B cell (primary cell): ENCODE results near the gene SLC37A1. TPM values are rescaled to one million over a fixed set of nuclear protein-coding genes. Genes with fewer than 3 reads are reported as not detected.
A peak's percentile ranks its signal among the peaks of the same experiment; 100 is the strongest.

Source experiments
- ATAC-seq: fragments of 200-7000 bp; cut with Tn5 transposase; one replicate; pipeline ENCODE4 v1.10.0; 2021; ENCODE audit warnings: low read depth, mild to moderate bottlenecking, moderate number of reproducible peaks, moderate library complexity
- CTCF ChIA-PET: fragments of 350-600 bp; sonication (Branson Sonifier 250); formaldehyde crosslinking; loops from one replicate; lab custom pipeline; 2021; ENCODE audit warnings: antibody characterized with exemption, inconsistent platforms; lab: Charles Lee
- POLR2A ChIA-PET: fragments of 350-600 bp; sonication (Branson Sonifier 250); formaldehyde crosslinking; loops from one replicate; lab custom pipeline; 2021; ENCODE audit warnings: antibody characterized with exemption; lab: Charles Lee
- DNase-seq: peaks from one replicate; pipeline ENCODE4 v3.0.0; 2013
- H2AFZ ChIP-seq: 2 replicates; pipeline ENCODE4 v1.6.1; 2012; ENCODE audit warnings: mild to moderate bottlenecking, low read depth, low read length; ENCODE audit not compliant: insufficient read depth, poor library complexity, severe bottlenecking
- H3K27ac ChIP-seq, 2 donors: 1 replicate in 1 of 2; 2 replicates in 1 of 2; pipeline ENCODE4 v1.5.1; 2012 to 2013; ENCODE audit warnings: low read length in 2 of 2, mild to moderate bottlenecking in 2 of 2, moderate library complexity in 1 of 2
- H3K27me3 ChIP-seq, 4 experiments: fragments of 200-600 bp in 1 of 4; sonication (generic) in 1 of 4; replicated peaks in 1 of 4; 1 replicate in 2 of 4; 2 replicates in 2 of 4; pipeline versions ENCODE4 v1.6.1 to v1.7.0; 2013 to 2016; ENCODE audit warnings: low read length in 3 of 4, mild to moderate bottlenecking in 2 of 4, mixed read lengths in 1 of 4, moderate library complexity in 1 of 4; ENCODE audit not compliant: insufficient read depth in 4 of 4, control insufficient read depth in 3 of 4; ENCODE audit errors: control extremely low read depth in 1 of 4
- H3K36me3 ChIP-seq, 2 experiments: replicated peaks in 1 of 2; 1 replicate in 1 of 2; 2 replicates in 1 of 2; pipeline versions ENCODE4 v1.6.1 to v1.7.1; 2013; ENCODE audit warnings: low read length in 1 of 2; ENCODE audit not compliant: insufficient read depth in 2 of 2, control insufficient read depth in 1 of 2; ENCODE audit errors: control extremely low read depth in 1 of 2, extremely low read depth in 1 of 2
- H3K4me1 ChIP-seq, 2 donors: fragments of 200-600 bp in 1 of 2; sonication (generic) in 1 of 2; 1 replicate in 1 of 2; 2 replicates in 1 of 2; pipeline versions ENCODE4 v1.5.1 to v1.6.1; 2013 to 2017; ENCODE audit warnings: low read length in 2 of 2; ENCODE audit not compliant: control insufficient read depth in 2 of 2, insufficient read depth in 2 of 2
- H3K4me2 ChIP-seq: replicated peaks from 2 replicates; pipeline ENCODE3; 2012; ENCODE audit warnings: mild to moderate bottlenecking, low read depth, low read length; ENCODE audit not compliant: poor library complexity, severe bottlenecking
- H3K4me3 ChIP-seq, 5 experiments: fragments of 200-600 bp in 1 of 5; sonication (generic) in 1 of 5; 1 replicate in 3 of 5; 2 replicates in 2 of 5; pipeline versions ENCODE4 v1.5.1 to v1.7.0; 2011 to 2016; ENCODE audit warnings: low read length in 4 of 5, mild to moderate bottlenecking in 4 of 5, low read depth in 2 of 5, control low read depth in 1 of 5, moderate library complexity in 1 of 5; ENCODE audit not compliant: insufficient read depth in 1 of 5; ENCODE audit errors: control extremely low read depth in 1 of 5, extremely low read depth in 1 of 5
- H3K79me2 ChIP-seq: fragments of 200-600 bp; sonication (generic); one replicate; pipeline ENCODE4 v1.6.0; 2016; ENCODE audit warnings: low read length; ENCODE audit not compliant: control insufficient read depth, insufficient read depth
- H3K9ac ChIP-seq: fragments of 200-600 bp; sonication (generic); 2 replicates; pipeline ENCODE4 v1.6.1; 2017; ENCODE audit warnings: mild to moderate bottlenecking, low read length, moderate library complexity
- H3K9me3 ChIP-seq, 3 donors: one replicate each; pipeline versions ENCODE4 v1.6.1 to v1.7.1; 2013; ENCODE audit warnings: low read length in 2 of 3; ENCODE audit not compliant: control insufficient read depth in 2 of 3, insufficient read depth in 1 of 3; ENCODE audit errors: control extremely low read depth in 1 of 3
- H4K20me1 ChIP-seq: 2 replicates; pipeline ENCODE4 v1.6.0; 2012; ENCODE audit warnings: mild to moderate bottlenecking, low read length; ENCODE audit not compliant: insufficient read depth, control insufficient read depth, poor library complexity, severe bottlenecking
- H3K27ac Mint-ChIP-seq: one replicate; pipeline ENCODE4 v1.8.0; 2021; ENCODE audit warnings: mixed read lengths
- H3K27me3 Mint-ChIP-seq: one replicate; pipeline ENCODE4 v1.8.0; 2021; ENCODE audit warnings: mixed read lengths
- H3K4me1 Mint-ChIP-seq: one replicate; pipeline ENCODE4 v1.8.0; 2021; ENCODE audit warnings: mixed read lengths
- H3K4me3 Mint-ChIP-seq: one replicate; pipeline ENCODE4 v1.8.0; 2021; ENCODE audit warnings: mixed read lengths
- H3K9me3 Mint-ChIP-seq: one replicate; pipeline ENCODE4 v1.8.0; 2022; ENCODE audit warnings: mixed read lengths; ENCODE audit not compliant: insufficient read depth
- EZH2 ChIP-seq: IDR thresholded peaks from 2 replicates; pipeline ENCODE4 v1.6.1; 2012; ENCODE audit warnings: borderline replicate concordance, low read depth, mild to moderate bottlenecking, moderate library complexity, low read length; ENCODE audit not compliant: insufficient read depth, poor library complexity, severe bottlenecking
- WGBS: methylation state at CpG from one replicate; pipeline ENCODE4 v1.1.5; 2013; ENCODE audit warnings: missing lambda C conversion rate; ENCODE audit not compliant: insufficient coverage; 5-methylcytosine and 5-hydroxymethylcytosine counted together
- intact Hi-C: fragments of 100-400 bp; cut with micrococcal nuclease; formaldehyde crosslinking; loops from one replicate; pipeline ENCODE4 v1.10.0; 2022
- polyA plus RNA-seq: library from polyadenylated mRNA; depleted of rRNA; stranded (reverse); fragments of >200 nt; gene quantifications from 2 replicates; pipeline ENCODE4 v1.2.3, GENCODE V29; 2012
- total RNA-seq, 2 donors: library from RNA; stranded (reverse); fragments of 120-200 nt in 1 of 2; gene quantifications; 1 replicate in 1 of 2; 2 replicates in 1 of 2; pipeline versions ENCODE4 v1.2.3 to v1.2.4, GENCODE V29; 2013 to 2022
- TF ChIP-seq, protein P1 (sequence below): fragments of 200-600 bp; IDR thresholded peaks from one replicate; pipeline ENCODE4 v1.8.0; 2022; ENCODE audit warnings: antibody characterized with exemption, mild to moderate bottlenecking

The SLC37A1 gene
- total and polyA plus RNA-seq, 2 donors (not counting 1 experiment from before 2014, with no cell fraction given), result 38.1 to 60.2 TPM

DNA sequence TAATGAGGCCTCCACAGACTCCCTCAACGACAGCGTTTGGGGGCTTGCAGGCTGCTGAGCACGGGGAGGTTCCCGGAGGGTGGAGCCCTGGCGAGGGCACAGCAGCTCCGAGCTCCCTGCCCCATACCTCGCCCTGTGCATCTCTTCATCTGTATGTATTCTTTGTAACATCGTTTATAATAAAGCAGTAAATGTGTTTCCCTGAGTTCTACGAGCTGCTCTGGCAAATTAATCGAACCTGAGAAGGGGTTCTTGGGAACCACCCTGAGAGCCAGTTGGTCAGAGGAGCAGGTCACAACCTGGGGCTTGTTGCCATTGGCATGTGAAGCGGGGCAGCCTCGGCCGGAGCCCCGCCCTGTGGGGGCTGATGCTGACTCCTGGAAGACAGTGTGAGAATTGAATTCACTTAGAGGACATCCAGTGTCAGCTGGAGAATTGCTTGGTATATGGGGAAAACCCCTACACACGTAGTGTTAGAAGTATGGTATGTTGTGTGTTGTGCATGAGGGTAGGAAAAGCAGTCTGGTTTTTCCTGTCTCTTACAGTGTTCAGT, 11.5 kb downstream of the SLC37A1 start:
- Histone ChIP-seq H3K4me3 (peak overlapping the region in 4 of 5 experiments; percentile 29 to 65 (median 41)), H3K36me3 (peaks cover 0 to 40% of the 10 kb centered on the region in 2 experiments), H3K27me3 (no peaks in the 10 kb centered on the region), H3K4me1 (peaks cover 54 to 60% of the 10 kb centered on the region in 2 donors), H4K20me1 (no peaks in the 10 kb centered on the region), H3K9ac (peak overlapping the region; percentile 72), H3K27ac (peak overlapping the region; percentile 97 to 99), H3K79me2 (peaks cover 87% of the 10 kb centered on the region), H2AFZ (no peak overlapping the region), H3K4me2 (peak overlapping the region; percentile 78), H3K9me3 (no peaks in the 10 kb centered on the region)
- no peak for ATAC-seq
- H3K4me3 Mint-ChIP-seq, result peak overlapping the region; percentile 88
- CTCF ChIA-PET, result interaction anchor here (1.2 to 6.9 kb wide), 2 partner anchors 12 to 187 kb away, joined by 3 to 51 read pairs; no protein-coding TSS in a partner anchor
- H3K27ac Mint-ChIP-seq, result peak overlapping the region; percentile 99
- H3K4me1 Mint-ChIP-seq, result peaks cover 80% of the 10 kb centered on the region
- DNase-seq, result no peak
- WGBS, result 37% methylated on average over 11 of the region's 15 CpGs
- no peaks in the 10 kb centered on the region for H3K27me3 Mint-ChIP-seq
- no peaks in the 10 kb centered on the region for H3K9me3 Mint-ChIP-seq
- POLR2A ChIA-PET, result interaction anchor here (0.8 to 3.6 kb wide), 2 partner anchors 10 kb away, joined by 4 to 20 read pairs; no protein-coding TSS in a partner anchor
- intact Hi-C loops, result no loop called here
- TF ChIP-seq EZH2, result no peak

DNA sequence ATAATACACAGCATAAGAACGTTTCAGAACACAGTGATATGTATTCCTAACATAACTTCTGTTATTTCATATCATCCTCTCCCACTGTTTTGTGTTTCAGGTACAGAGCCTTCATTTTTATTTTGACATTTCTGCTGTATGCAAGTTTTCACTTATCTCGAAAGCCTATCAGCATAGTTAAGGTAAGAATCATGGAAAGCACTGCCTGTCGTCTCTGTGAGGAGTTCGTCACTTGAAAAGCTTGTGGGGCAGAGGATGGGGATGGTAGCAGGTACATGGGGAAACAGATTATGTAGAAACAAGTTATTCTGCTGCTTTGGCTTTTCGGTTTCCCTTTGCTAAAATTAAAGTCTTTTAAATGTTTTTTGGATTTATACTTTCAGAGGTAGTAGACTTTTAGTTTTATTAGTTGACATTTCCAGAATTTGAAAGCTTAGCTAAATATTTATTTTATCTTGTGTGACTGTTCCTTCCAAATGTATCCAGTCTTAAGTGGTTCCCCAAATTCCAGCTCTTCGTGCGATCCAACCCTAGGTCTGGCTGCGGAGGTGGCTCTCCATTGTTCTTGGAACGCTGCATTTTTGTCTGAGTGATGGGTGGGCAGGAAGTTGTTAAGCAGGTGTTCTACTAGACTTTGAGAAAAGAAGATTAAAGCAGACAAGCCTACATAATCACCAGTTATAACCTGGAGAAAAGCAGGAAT, 12.2 kb downstream of the SLC37A1 start:
- H3K27me3 Mint-ChIP-seq, result no peaks in the 10 kb centered on the region
- no peak overlapping the region for H2AFZ ChIP-seq
- TF ChIP-seq, protein P1, sequence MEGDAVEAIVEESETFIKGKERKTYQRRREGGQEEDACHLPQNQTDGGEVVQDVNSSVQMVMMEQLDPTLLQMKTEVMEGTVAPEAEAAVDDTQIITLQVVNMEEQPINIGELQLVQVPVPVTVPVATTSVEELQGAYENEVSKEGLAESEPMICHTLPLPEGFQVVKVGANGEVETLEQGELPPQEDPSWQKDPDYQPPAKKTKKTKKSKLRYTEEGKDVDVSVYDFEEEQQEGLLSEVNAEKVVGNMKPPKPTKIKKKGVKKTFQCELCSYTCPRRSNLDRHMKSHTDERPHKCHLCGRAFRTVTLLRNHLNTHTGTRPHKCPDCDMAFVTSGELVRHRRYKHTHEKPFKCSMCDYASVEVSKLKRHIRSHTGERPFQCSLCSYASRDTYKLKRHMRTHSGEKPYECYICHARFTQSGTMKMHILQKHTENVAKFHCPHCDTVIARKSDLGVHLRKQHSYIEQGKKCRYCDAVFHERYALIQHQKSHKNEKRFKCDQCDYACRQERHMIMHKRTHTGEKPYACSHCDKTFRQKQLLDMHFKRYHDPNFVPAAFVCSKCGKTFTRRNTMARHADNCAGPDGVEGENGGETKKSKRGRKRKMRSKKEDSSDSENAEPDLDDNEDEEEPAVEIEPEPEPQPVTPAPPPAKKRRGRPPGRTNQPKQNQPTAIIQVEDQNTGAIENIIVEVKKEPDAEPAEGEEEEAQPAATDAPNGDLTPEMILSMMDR, result no peak
- TF ChIP-seq EZH2, result no peak
- ATAC-seq (no peak), DNase-seq (no peak)
- peak overlapping the region; percentile 88 for H3K4me3 Mint-ChIP-seq
- peaks cover 80% of the 10 kb centered on the region for H3K4me1 Mint-ChIP-seq
- peak overlapping the region; percentile 19 to 99 for H3K27ac ChIP-seq
- intact Hi-C loops, result no loop called here
- peak overlapping the region; percentile 78 for H3K4me2 ChIP-seq
- peak overlapping the region; percentile 91 for H3K27ac Mint-ChIP-seq
- H3K27me3 ChIP-seq, result no peaks in the 10 kb centered on the region
- H3K36me3 ChIP-seq, result peaks cover 0 to 34% of the 10 kb centered on the region in 2 experiments
- peak overlapping the region in 1 of 5 experiments; percentile 65 for H3K4me3 ChIP-seq
- peaks cover 87% of the 10 kb centered on the region for H3K79me2 ChIP-seq
- 93% methylated on average over 3 of the region's 9 CpGs for WGBS
- H3K9me3 ChIP-seq, result no peaks in the 10 kb centered on the region
- H3K9me3 Mint-ChIP-seq, result no peaks in the 10 kb centered on the region
- H4K20me1 ChIP-seq, result no peaks in the 10 kb centered on the region
- ChIA-PET POLR2A (interaction anchor here (0.8 to 3.6 kb wide), 2 partner anchors 9 to 11 kb away, joined by 4 to 20 read pairs; no protein-coding TSS in a partner anchor), CTCF (interaction anchor here (6.9 kb wide), 1 partner anchor 11 kb away, joined by 51 read pairs; no protein-coding TSS in a partner anchor)
- H3K4me1 ChIP-seq, result peaks cover 54 to 64% of the 10 kb centered on the region in 2 donors
- H3K9ac ChIP-seq, result no peak overlapping the region
